Stimulated activated CD4-positive, alpha-beta T cell treated with anti-CD3 and anti-CD28 coated beads, TNF-alpha, amount 100 ng/mL, for 48 hours (primary cell): Measurements from ENCODE around the gene PRKCI.
A peak's percentile ranks its signal among the peaks of the same experiment; 100 is the strongest.
"Not testable (repeated sequence)": the region's sequence is repeated elsewhere in the genome, so short reads cannot be mapped to it uniquely, and the experiment has no call there.

Experiments used
- DNase-seq, 3 donors: peaks; one replicate each; pipeline ENCODE4 v3.0.0-alpha.2; 2020; ENCODE audit warnings: low read depth in 3 of 3

The PRKCI gene

GRCh38 chr3:170221924-170222646 lies at the start of gene PRKCI:
Gene PRKCI (plus strand): TSS chr3:170222424. CDS start chr3:170222670, 246 bp downstream.
- DNase-seq, result peak; percentile 80 to 86 (median 84)

GRCh38 chr3:170178651-170179050 lies 43.6 kb upstream of the PRKCI start:
- DNase-seq, result peak in 1 of 3 donors; percentile 14

GRCh38 chr3:170179432-170179831 lies 42.8 kb upstream of the PRKCI start:
- DNase-seq, result no peak

- DNase-seq, result no peak
These were observed 41.9 kb upstream of the PRKCI start for GRCh38 chr3:170180079-170180907.

GRCh38 chr3:170180908-170181885 lies 41.0 kb upstream of the PRKCI start, which contains the start of gene PHC3:
Gene PHC3 (minus strand): TSS chr3:170181733. CDS start chr3:170181715, 18 bp downstream.
- DNase-seq, result peak; percentile 86 to 90 (median 88)

GRCh38 chr3:170189398-170190256 lies 32.6 kb upstream of the PRKCI start:
- no peak for DNase-seq

- DNase-seq, result not testable (repeated sequence)
These were observed 26.5 kb upstream of the PRKCI start for GRCh38 chr3:170195759-170196158.

GRCh38 chr3:170196833-170197232 lies 25.4 kb upstream of the PRKCI start:
- no peak for DNase-seq

GRCh38 chr3:170200987-170201386 lies 21.2 kb upstream of the PRKCI start:
- no peak for DNase-seq

GRCh38 chr3:170201527-170201926 lies 20.7 kb upstream of the PRKCI start:
- no peak for DNase-seq

GRCh38 chr3:170203457-170203856 lies 18.8 kb upstream of the PRKCI start:
- no peak for DNase-seq

GRCh38 chr3:170204023-170204472 lies 18.2 kb upstream of the PRKCI start:
- DNase-seq, result no peak

- DNase-seq, result no peak
These were observed 17.7 kb upstream of the PRKCI start for GRCh38 chr3:170204509-170204908.

- no peak for DNase-seq
These were observed 16.9 kb upstream of the PRKCI start for GRCh38 chr3:170205302-170205701.

GRCh38 chr3:170206164-170206762 lies 16.0 kb upstream of the PRKCI start:
- DNase-seq, result not testable (repeated sequence)

GRCh38 chr3:170207717-170208116 lies 14.5 kb upstream of the PRKCI start:
- DNase-seq, result no peak

- DNase-seq, result no peak
These were observed 10.6 kb upstream of the PRKCI start for GRCh38 chr3:170211668-170212067.

GRCh38 chr3:170219850-170220249 lies 2.4 kb upstream of the PRKCI start:
- no peak for DNase-seq

GRCh38 chr3:170220871-170221270 lies 1.4 kb upstream of the PRKCI start:
- DNase-seq, result no peak
